ENCODE data around the gene STON2. TPM values are rescaled to one million over a fixed set of nuclear protein-coding genes. Genes with fewer than 3 reads are reported as not detected.
"Not testable (repeated sequence)": the region's sequence is repeated elsewhere in the genome, so short reads cannot be mapped to it uniquely, and the experiment has no call there.

The STON2 gene
- total RNA-seq, 1 experiment from 2014 or later = 0.32 TPM

GRCh38 chr14:81273521-81273920 is 126.6 kb downstream of the STON2 start:
- no peak for DNase-seq (ENCODE audit: extremely low read depth, low read depth)

- no peak for DNase-seq (ENCODE audit: extremely low read depth, low read depth)
Measured at GRCh38 chr14:81272317-81272716, 127.8 kb downstream of the STON2 start.

- no peak for DNase-seq (ENCODE audit: extremely low read depth, low read depth)
Measured at GRCh38 chr14:81269979-81270375, 130.1 kb downstream of the STON2 start.

GRCh38 chr14:81269100-81269978 is 130.8 kb downstream of the STON2 start:
- peak; percentile 65 for DNase-seq (ENCODE audit: extremely low read depth, low read depth)

- DNase-seq (ENCODE audit: extremely low read depth, low read depth) = no peak
Measured at GRCh38 chr14:81268016-81268416, 132.1 kb downstream of the STON2 start.

DNA sequence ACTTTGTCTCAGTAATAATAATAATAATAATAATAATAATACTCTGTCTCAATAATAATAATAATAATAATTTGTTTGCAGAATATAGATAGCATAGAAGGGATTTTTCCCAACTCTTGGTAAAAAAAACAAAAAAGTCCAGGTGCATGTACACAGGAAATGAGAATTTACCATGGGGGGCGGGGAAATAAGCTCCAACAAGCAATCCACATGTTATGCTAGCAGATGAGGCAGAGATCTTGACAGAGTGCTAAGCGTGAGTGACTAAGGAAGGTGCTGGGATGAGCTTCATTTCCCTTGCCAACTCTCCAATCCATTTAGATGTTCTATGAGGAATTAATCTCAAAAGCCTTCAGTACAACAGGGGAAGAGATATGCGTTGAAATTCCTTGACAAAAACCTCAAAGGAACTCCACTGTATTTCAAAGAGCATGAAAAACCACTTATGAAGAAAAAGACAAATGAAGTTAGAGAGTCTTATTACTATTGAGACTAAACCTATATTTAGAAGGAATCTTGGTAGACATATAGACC is 134.4 kb downstream of the STON2 start:
- DNase-seq (ENCODE audit: extremely low read depth, low read depth) = no peak

GRCh38 chr14:81264671-81265070 is 135.5 kb downstream of the STON2 start:
- no peak for DNase-seq (ENCODE audit: extremely low read depth, low read depth)

GRCh38 chr14:81263777-81264410 is 136.2 kb downstream of the STON2 start:
- DNase-seq (ENCODE audit: extremely low read depth, low read depth) = no peak

DNA sequence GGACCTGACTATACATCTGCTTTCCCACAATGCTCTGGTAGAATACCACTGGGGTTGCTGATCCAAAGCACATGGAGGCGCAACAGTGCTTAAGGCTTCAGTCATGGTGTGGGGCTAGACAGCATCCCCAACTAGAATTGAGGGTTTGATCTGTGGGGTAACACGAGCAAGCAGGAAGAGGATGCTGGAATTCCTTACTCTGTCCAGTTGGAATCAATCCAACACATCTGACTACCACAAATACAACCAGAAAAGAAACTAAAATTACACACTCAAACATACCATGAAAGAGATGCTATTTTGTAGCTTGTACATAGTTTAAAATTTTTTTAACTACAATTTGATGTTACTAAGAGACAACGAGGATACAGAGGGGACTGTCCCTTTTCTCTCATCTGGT is 138.9 kb downstream of the STON2 start:
- DNase-seq (ENCODE audit: extremely low read depth, low read depth) = no peak

- no peak for DNase-seq (ENCODE audit: extremely low read depth, low read depth)
Measured at GRCh38 chr14:81260732-81261131, 139.4 kb downstream of the STON2 start.

- no peak for DNase-seq (ENCODE audit: extremely low read depth, low read depth)
Measured at GRCh38 chr14:81256289-81256960, 143.7 kb downstream of the STON2 start.

DNA sequence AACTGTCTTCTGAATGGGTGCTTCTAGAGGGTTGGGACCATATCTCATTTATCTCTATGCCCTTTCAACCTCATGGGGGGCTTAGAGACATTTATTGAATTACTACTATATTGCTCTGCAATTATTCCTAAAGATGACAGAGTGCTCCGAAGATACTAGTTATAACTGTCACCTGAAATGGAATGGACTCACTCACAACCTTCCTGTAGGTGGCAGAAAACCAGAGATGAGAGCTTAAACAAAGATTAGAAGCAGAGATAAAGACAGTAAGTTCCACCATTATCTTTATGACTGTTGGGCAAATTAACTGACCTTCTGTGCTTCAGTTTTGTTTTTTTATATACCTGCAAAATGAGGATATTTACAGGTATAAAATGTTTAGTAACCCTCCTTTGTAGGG is 147.8 kb downstream of the STON2 start:
- DNase-seq (ENCODE audit: extremely low read depth, low read depth) = no peak

- DNase-seq (ENCODE audit: extremely low read depth, low read depth) = no peak
Measured at GRCh38 chr14:81247271-81247766, 152.8 kb downstream of the STON2 start.

- no peak for DNase-seq (ENCODE audit: extremely low read depth, low read depth)
Measured at GRCh38 chr14:81246461-81247270, 153.5 kb downstream of the STON2 start.

- no peak for DNase-seq (ENCODE audit: extremely low read depth, low read depth)
Measured at GRCh38 chr14:81245771-81246170, 154.4 kb downstream of the STON2 start.

DNA sequence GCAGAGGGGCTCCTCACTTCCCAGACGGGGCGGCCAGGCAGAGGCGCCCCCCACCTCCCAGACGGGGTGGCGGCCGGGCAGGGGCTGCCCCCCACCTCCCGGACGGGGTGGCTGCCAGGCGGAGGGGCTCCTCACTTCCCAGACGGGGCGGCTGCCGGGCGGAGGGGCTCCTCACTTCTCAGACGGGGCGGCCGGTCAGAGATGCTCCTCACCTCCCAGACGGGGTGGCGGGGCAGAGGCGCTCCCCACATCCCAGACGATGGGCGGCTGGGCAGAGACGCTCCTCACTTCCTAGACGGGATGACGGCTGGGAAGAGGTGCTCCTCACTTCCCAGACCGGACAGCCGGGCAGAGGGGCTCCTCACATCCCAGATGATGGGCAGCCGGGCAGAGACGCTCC is 155.7 kb downstream of the STON2 start:
- not testable (repeated sequence) for DNase-seq (ENCODE audit: extremely low read depth, low read depth)

DNA sequence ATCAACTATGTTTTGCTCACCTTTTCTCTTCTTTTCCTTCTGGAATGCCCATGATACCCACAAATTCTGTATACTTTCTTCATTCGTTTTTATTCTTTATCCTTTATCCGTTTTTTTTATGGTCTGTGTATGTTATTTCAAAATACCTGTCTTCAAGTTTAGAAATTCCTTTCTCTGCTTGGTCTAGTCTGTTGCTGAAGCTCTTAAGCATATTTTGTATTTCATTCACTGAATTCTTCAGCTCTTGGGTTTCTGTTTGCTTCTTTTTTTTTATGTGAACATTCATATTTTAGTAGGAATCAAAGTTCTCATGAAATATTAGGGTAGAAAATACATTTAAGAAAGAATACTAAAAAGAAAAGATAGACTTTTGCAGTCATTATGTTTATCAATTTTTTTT is 156.6 kb downstream of the STON2 start:
- DNase-seq (ENCODE audit: extremely low read depth, low read depth) = no peak

DNA sequence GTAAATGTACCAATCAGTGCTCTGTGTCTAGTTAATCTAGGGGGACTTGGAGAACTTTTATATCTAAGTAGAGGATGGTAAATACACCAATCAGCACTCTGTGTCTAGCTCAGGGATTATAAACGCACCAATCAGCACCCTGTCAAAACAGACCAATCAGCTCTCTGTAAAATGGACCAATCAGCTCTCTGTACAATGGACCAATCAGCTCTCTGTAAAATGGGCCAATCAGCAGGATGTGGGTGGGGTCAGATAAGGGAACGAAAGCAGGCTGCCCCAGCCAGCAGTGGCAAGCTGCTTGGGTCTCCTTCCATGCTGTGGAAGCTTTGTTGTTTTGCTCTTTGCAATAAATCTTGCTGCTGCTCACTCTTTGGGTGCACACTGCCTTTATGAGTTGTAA is 163.3 kb downstream of the STON2 start:
- not testable (repeated sequence) for DNase-seq (ENCODE audit: extremely low read depth, low read depth)

GRCh38 chr14:81236138-81236537 is 164.0 kb downstream of the STON2 start:
- DNase-seq (ENCODE audit: extremely low read depth, low read depth) = no peak

DNA sequence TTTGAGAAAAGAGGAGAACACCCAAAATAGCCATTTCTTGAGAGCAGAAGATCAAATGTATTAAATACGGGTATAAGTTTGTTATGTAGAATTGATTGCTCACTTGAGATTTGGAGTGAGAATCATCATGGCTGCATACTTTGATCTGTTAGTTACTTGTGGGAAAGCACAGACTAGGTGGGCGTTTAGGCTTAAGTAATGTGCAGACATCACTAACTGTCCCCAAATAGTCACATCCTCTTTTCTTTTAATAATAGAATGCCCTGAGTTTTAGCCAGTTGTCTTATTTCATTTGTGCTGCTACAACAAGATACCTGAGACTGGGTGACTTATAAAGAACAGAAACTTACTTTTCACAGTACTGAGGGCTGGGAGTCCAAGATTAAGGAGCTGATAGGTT is 165.0 kb downstream of the STON2 start:
- DNase-seq (ENCODE audit: extremely low read depth, low read depth) = no peak

All from NCI-H460 (cell line).